Adrenal gland (tissue), 5 donors: Measurements from ENCODE around the gene TRIP6.
"Not testable (repeated sequence)": the region's sequence is repeated elsewhere in the genome, so short reads cannot be mapped to it uniquely, and the experiment has no call there.

ENCODE experiments used
- POLR2A ChIP-seq, 2 donors: fragments of 450-650 bp; IDR thresholded peaks; one replicate each; pipeline ENCODE4 v1.6.1; 2017; ENCODE audit warnings: antibody characterized with exemption in 2 of 2, mild to moderate bottlenecking in 2 of 2, moderate library complexity in 1 of 2
- TF ChIP-seq, protein P1 (sequence below), 6 experiments: fragments of 450-650 bp in 4 of 6; fragments of 200-600 bp in 2 of 6; sonication (generic) in 1 of 6; IDR thresholded peaks; 1 replicate in 5 of 6; 2 replicates in 1 of 6; pipeline versions ENCODE4 v1.5.1 to v1.8.0; 2016 to 2021; ENCODE audit warnings: antibody characterized with exemption in 6 of 6, mild to moderate bottlenecking in 2 of 6, moderate library complexity in 1 of 6
- donor health status: DM: no; HTN: no; CAD: no.

DNA sequence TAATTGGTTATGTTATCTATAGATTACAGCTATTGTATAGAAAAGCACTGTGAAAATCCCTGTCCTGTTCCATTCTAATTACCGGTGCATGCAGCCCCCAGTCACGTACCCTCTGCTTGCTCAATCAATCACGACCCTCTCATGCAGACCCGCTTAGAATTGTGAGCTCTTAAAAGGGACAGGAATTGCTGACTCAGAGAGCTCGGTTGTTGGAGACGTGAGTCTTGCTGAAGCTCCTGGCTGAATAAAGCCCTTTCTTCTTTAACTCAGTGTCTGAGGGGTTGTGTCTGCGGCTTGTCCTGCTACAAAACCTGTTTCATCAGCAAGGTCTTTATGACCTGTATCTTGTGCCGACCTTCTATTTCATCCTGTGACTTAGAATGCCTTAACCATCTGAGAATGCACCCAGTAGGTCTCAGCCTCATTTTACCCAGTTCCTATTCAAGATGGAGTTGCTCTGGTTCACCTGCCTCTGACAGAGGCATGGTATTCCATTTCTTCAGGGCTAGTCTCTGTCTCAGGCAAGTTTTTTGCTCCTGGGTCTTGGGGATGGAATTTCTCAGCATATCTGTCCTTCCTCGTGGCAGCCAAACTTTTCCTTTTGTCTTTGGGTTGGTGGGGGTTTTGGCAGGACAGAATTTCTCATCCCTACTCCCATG lies 52.7 kb downstream of the TRIP6 start:
- TF ChIP-seq, protein P1, sequence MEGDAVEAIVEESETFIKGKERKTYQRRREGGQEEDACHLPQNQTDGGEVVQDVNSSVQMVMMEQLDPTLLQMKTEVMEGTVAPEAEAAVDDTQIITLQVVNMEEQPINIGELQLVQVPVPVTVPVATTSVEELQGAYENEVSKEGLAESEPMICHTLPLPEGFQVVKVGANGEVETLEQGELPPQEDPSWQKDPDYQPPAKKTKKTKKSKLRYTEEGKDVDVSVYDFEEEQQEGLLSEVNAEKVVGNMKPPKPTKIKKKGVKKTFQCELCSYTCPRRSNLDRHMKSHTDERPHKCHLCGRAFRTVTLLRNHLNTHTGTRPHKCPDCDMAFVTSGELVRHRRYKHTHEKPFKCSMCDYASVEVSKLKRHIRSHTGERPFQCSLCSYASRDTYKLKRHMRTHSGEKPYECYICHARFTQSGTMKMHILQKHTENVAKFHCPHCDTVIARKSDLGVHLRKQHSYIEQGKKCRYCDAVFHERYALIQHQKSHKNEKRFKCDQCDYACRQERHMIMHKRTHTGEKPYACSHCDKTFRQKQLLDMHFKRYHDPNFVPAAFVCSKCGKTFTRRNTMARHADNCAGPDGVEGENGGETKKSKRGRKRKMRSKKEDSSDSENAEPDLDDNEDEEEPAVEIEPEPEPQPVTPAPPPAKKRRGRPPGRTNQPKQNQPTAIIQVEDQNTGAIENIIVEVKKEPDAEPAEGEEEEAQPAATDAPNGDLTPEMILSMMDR (IDR thresholded peaks at IDR 0.05) = not testable (repeated sequence)
- TF ChIP-seq POLR2A (IDR thresholded peaks at IDR 0.05) = not testable (repeated sequence)
